Activated CD8-positive, alpha-beta memory T cell treated with anti-CD3 and anti-CD28 coated beads for 48 hours (primary cell): ENCODE results near the gene ARMC9.

ENCODE experiments used
- DNase-seq, 3 experiments: peaks; one replicate each; pipeline ENCODE4 v3.0.0-alpha.2; 2020; ENCODE audit warnings: low read depth in 2 of 3, low spot score in 2 of 3

Gene ARMC9

GRCh38 chr2:231411831-231412617 lies 213.6 kb downstream of the ARMC9 start:
- peak; percentile 60 to 69 (median 64) for DNase-seq

- no peak for DNase-seq
Observed at GRCh38 chr2:231412618-231412963, 214.2 kb downstream of the ARMC9 start.

GRCh38 chr2:231413456-231413855 lies 215.0 kb downstream of the ARMC9 start:
- DNase-seq = no peak

GRCh38 chr2:231413921-231414476 lies 215.6 kb downstream of the ARMC9 start:
- no peak for DNase-seq

GRCh38 chr2:231415029-231415428 lies 216.6 kb downstream of the ARMC9 start:
- no peak for DNase-seq

GRCh38 chr2:231418820-231419640 lies 220.6 kb downstream of the ARMC9 start:
- no peak for DNase-seq

GRCh38 chr2:231421051-231421580 lies 222.7 kb downstream of the ARMC9 start:
- no peak for DNase-seq

- DNase-seq = no peak
Observed at GRCh38 chr2:231422056-231422455, 223.6 kb downstream of the ARMC9 start.

- no peak for DNase-seq
Observed at GRCh38 chr2:231423176-231423575, 224.7 kb downstream of the ARMC9 start.
